H1 (cell line): Measurements from ENCODE around the gene HDAC9. TPM values are rescaled to one million over a fixed set of nuclear protein-coding genes. Genes with fewer than 3 reads are reported as not detected.

Experiments
- CTCF ChIA-PET: fragments of 300-600 bp; sonication (Branson Sonifier 250); formaldehyde crosslinking; loops from one replicate; lab custom pipeline; 2021; ENCODE audit not compliant: partially characterized antibody; lab: Charles Lee
- POLR2A ChIA-PET: fragments of 300-600 bp; sonication (Branson Sonifier 250); formaldehyde crosslinking; loops from one replicate; lab custom pipeline; 2021; ENCODE audit warnings: inconsistent platforms; ENCODE audit not compliant: partially characterized antibody; lab: Charles Lee
- DNase-seq, 2 experiments: peaks; one replicate each; pipeline versions ENCODE4 v3.0.0 to v3.0.0-alpha.2; 2010 to 2022; ENCODE audit warnings: low spot score in 2 of 2, low read depth in 1 of 2, mixed read lengths in 1 of 2
- FAIRE-seq: peaks from 2 replicates; lab custom pipeline; 2011; peaks lifted over from hg19 to GRCh38; lab: Jason Lieb, UNC
- H2AFZ ChIP-seq: 2 replicates; pipeline ENCODE4 v1.8.1; 2012; ENCODE audit warnings: low read length, inconsistent platforms
- H2AK5ac ChIP-seq: 2 replicates; pipeline ENCODE4 v1.6.1; 2013; ENCODE audit warnings: low read depth, low read length
- H2BK120ac ChIP-seq: replicated peaks from 2 replicates; pipeline ENCODE3; 2013; ENCODE audit warnings: low read depth, low read length, inconsistent platforms
- H2BK12ac ChIP-seq: 2 replicates; pipeline ENCODE4 v1.6.1; 2013; ENCODE audit warnings: low read depth, low read length
- H2BK15ac ChIP-seq: 2 replicates; pipeline ENCODE4 v1.6.1; 2013; ENCODE audit warnings: low read length
- H2BK20ac ChIP-seq: 2 replicates; pipeline ENCODE4 v1.6.1; 2013; ENCODE audit warnings: low read length
- H2BK5ac ChIP-seq: 2 replicates; pipeline ENCODE4 v1.6.1; 2013; ENCODE audit warnings: low read depth, low read length
- H3K14ac ChIP-seq: 2 replicates; pipeline ENCODE4 v1.6.1; 2013; ENCODE audit warnings: inconsistent platforms; ENCODE audit not compliant: insufficient read length
- H3K18ac ChIP-seq: 2 replicates; pipeline ENCODE4 v1.6.1; 2013; ENCODE audit warnings: low read length; ENCODE audit errors: extremely low read depth
- H3K23ac ChIP-seq: 2 replicates; pipeline ENCODE4 v1.6.1; 2013; ENCODE audit warnings: inconsistent platforms; ENCODE audit not compliant: insufficient read length
- H3K23me2 ChIP-seq: 2 replicates; pipeline ENCODE4 v1.6.1; 2013; ENCODE audit warnings: low read depth, low read length
- H3K27ac ChIP-seq: 2 replicates; pipeline ENCODE4 v1.6.1; 2011; ENCODE audit warnings: low read depth, low read length, inconsistent platforms
- H3K27me3 ChIP-seq, 4 experiments: replicated peaks in 1 of 4; 1 replicate in 1 of 4; 2 replicates in 3 of 4; pipeline versions ENCODE4 v1.6.1 to v1.8.1; 2011 to 2013; ENCODE audit warnings: low read length in 3 of 4, mild to moderate bottlenecking in 3 of 4, inconsistent platforms in 2 of 4, mixed read lengths in 2 of 4, moderate library complexity in 1 of 4; ENCODE audit not compliant: control insufficient read depth in 3 of 4, insufficient read depth in 3 of 4; ENCODE audit errors: extremely low read depth in 1 of 4
- H3K36me3 ChIP-seq, 4 experiments: 2 replicates each; pipeline versions ENCODE4 v1.6.1 to v1.8.1; 2011 to 2013; ENCODE audit warnings: mild to moderate bottlenecking in 4 of 4, low read length in 3 of 4, moderate library complexity in 2 of 4, control low read depth in 1 of 4, inconsistent platforms in 1 of 4; ENCODE audit not compliant: insufficient read depth in 4 of 4, control insufficient read depth in 2 of 4
- H3K4ac ChIP-seq: replicated peaks from 2 replicates; pipeline ENCODE3; 2013; ENCODE audit warnings: low read length, low read depth, mixed read lengths, inconsistent platforms; ENCODE audit not compliant: insufficient read length
- H3K4me1 ChIP-seq, 4 experiments: replicated peaks in 1 of 4; 1 replicate in 1 of 4; 2 replicates in 3 of 4; pipeline versions ENCODE4 v1.6.1 to v1.8.1; 2011 to 2013; ENCODE audit warnings: low read length in 3 of 4, inconsistent platforms in 2 of 4, mixed read lengths in 1 of 4; ENCODE audit not compliant: insufficient read depth in 4 of 4, control insufficient read depth in 3 of 4
- H3K4me2 ChIP-seq, 2 experiments: 2 replicates each; pipeline versions ENCODE4 v1.6.1 to v1.8.1; 2011 to 2013; ENCODE audit warnings: low read depth in 2 of 2, low read length in 2 of 2, control low read depth in 1 of 2, inconsistent platforms in 1 of 2, mild to moderate bottlenecking in 1 of 2; ENCODE audit not compliant: insufficient read depth in 1 of 2
- H3K4me3 ChIP-seq, 4 experiments: fragments of 200-600, 300-600 bp in 1 of 4; sonication (generic), shearing (Covaris generic), sonication (Bioruptor Twin) in 1 of 4; 2 replicates each; pipeline versions ENCODE4 v1.5.1 to v1.8.1; 2011 to 2016; ENCODE audit warnings: low read length in 4 of 4, low read depth in 3 of 4, control low read depth in 2 of 4, inconsistent platforms in 2 of 4, mild to moderate bottlenecking in 2 of 4, mixed read lengths in 1 of 4, moderate library complexity in 1 of 4; ENCODE audit not compliant: insufficient read depth in 2 of 4; ENCODE audit errors: extremely low read depth in 1 of 4
- H3K56ac ChIP-seq: replicated peaks from 2 replicates; pipeline ENCODE3; 2013; ENCODE audit warnings: low read depth, mild to moderate bottlenecking, mixed read lengths, low read length, inconsistent platforms; ENCODE audit not compliant: insufficient read length
- H3K79me1 ChIP-seq: 2 replicates; pipeline ENCODE4 v1.6.1; 2013; ENCODE audit warnings: low read depth, low read length, control low read depth
- H3K79me2 ChIP-seq, 2 experiments: 2 replicates each; pipeline versions ENCODE4 v1.6.1 to v1.8.1; 2012 to 2013; ENCODE audit warnings: low read length in 2 of 2, mild to moderate bottlenecking in 2 of 2, inconsistent platforms in 1 of 2; ENCODE audit not compliant: insufficient read depth in 2 of 2, control insufficient read depth in 1 of 2
- H3K9ac ChIP-seq, 4 experiments: replicated peaks in 1 of 4; 1 replicate in 1 of 4; 2 replicates in 3 of 4; pipeline versions ENCODE4 v1.6.1 to v1.8.1; 2011 to 2013; ENCODE audit warnings: low read depth in 3 of 4, low read length in 3 of 4, control low read depth in 2 of 4, mild to moderate bottlenecking in 2 of 4, moderate library complexity in 2 of 4, inconsistent platforms in 1 of 4; ENCODE audit errors: extremely low read depth in 1 of 4
- H3K9me3 ChIP-seq, 2 experiments: 2 replicates each; pipeline versions ENCODE4 v1.6.1 to v1.8.1; 2012 to 2013; ENCODE audit warnings: mild to moderate bottlenecking in 2 of 2, moderate library complexity in 2 of 2, control low read depth in 1 of 2, inconsistent platforms in 1 of 2, low read depth in 1 of 2, low read length in 1 of 2, mixed read lengths in 1 of 2; ENCODE audit not compliant: insufficient read depth in 2 of 2
- H4K20me1 ChIP-seq, 2 experiments: replicated peaks in 1 of 2; 2 replicates each; pipeline versions ENCODE3 to v1.8.1; 2011 to 2013; ENCODE audit warnings: inconsistent platforms in 2 of 2, low read length in 2 of 2, mild to moderate bottlenecking in 1 of 2; ENCODE audit not compliant: insufficient read depth in 2 of 2, control insufficient read depth in 1 of 2
- H4K5ac ChIP-seq: 2 replicates; pipeline ENCODE4 v1.6.1; 2013; ENCODE audit warnings: low read length, low read depth, mixed read lengths, inconsistent platforms; ENCODE audit not compliant: insufficient read length
- H4K8ac ChIP-seq: 2 replicates; pipeline ENCODE4 v1.8.0; 2013; ENCODE audit warnings: mild to moderate bottlenecking, moderate library complexity, low read length, inconsistent platforms; ENCODE audit not compliant: insufficient read depth; ENCODE audit errors: extremely low read depth
- H4K91ac ChIP-seq: replicated peaks from 2 replicates; pipeline ENCODE3; 2013; ENCODE audit warnings: low read length, mixed read lengths, inconsistent platforms; ENCODE audit not compliant: insufficient read length
- BRCA1 ChIP-seq: IDR thresholded peaks from 2 replicates; pipeline ENCODE4 v1.6.1; 2012; ENCODE audit warnings: low read depth, low read length, improper control_type of control experiment
- CHD1 ChIP-seq: IDR thresholded peaks from 2 replicates; pipeline ENCODE4 v1.6.1; 2012; ENCODE audit warnings: low read depth, low read length, improper control_type of control experiment
- CTBP2 ChIP-seq: IDR thresholded peaks from 2 replicates; pipeline ENCODE4 v1.7.0; 2011; ENCODE audit warnings: borderline replicate concordance, mild to moderate bottlenecking, moderate library complexity, mixed read lengths, low read length; ENCODE audit not compliant: insufficient read depth, insufficient read length
- GTF2F1 ChIP-seq: IDR thresholded peaks from 2 replicates; pipeline ENCODE4 v1.6.1; 2012; ENCODE audit warnings: low read depth, low read length, improper control_type of control experiment, borderline replicate concordance
- HDAC2 ChIP-seq, 2 experiments: fragments of 300-600 bp in 1 of 2; sonication (generic) in 1 of 2; IDR thresholded peaks; 2 replicates each; pipeline ENCODE4 v1.6.1; 2011 to 2012; ENCODE audit warnings: low read depth in 2 of 2, low read length in 2 of 2, mild to moderate bottlenecking in 2 of 2, moderate library complexity in 2 of 2, borderline replicate concordance in 1 of 2, inconsistent platforms in 1 of 2
- POLR2A ChIP-seq, 2 experiments: IDR thresholded peaks; 1 replicate in 1 of 2; 2 replicates in 1 of 2; pipeline ENCODE4 v1.6.1; 2011; ENCODE audit warnings: low read depth in 2 of 2, low read length in 2 of 2, mild to moderate bottlenecking in 2 of 2; ENCODE audit errors: control extremely low read depth in 1 of 2
- POU5F1 ChIP-seq: IDR thresholded peaks from 2 replicates; pipeline ENCODE4 v1.6.1; 2011; ENCODE audit warnings: low read depth, mild to moderate bottlenecking, low read length, moderate library complexity
- SIN3A ChIP-seq, 2 experiments: IDR thresholded peaks in 1 of 2; conservative IDR thresholded peaks in 1 of 2; 2 replicates each; pipeline ENCODE4 v1.6.1; 2011 to 2012; ENCODE audit warnings: low read length in 2 of 2, improper control_type of control experiment in 1 of 2, low read depth in 1 of 2, mild to moderate bottlenecking in 1 of 2
- TEAD4 ChIP-seq: IDR thresholded peaks from 2 replicates; pipeline ENCODE4 v1.6.1; 2012; ENCODE audit warnings: low read depth, low read length, inconsistent platforms, mixed read lengths
- USF2 ChIP-seq: IDR thresholded peaks from 2 replicates; pipeline ENCODE4 v1.6.1; 2011; ENCODE audit warnings: low read length, improper control_type of control experiment
- WGBS, 2 experiments: shearing (Covaris generic) in 1 of 2; methylation state at CpG; one replicate each; pipeline versions ENCODE4 v1.1.6 to v1.1.7; 2013 to 2015; ENCODE audit warnings: low lambda C conversion rate in 2 of 2, mixed read lengths in 2 of 2, inconsistent platforms in 1 of 2, low coverage in 1 of 2, missing lambda C conversion rate in 1 of 2; ENCODE audit not compliant: insufficient replicate concordance in 2 of 2, insufficient coverage in 1 of 2, insufficient read length in 1 of 2; ENCODE audit errors: extremely low coverage in 1 of 2, missing lambda C conversion rate in 1 of 2; 5-methylcytosine and 5-hydroxymethylcytosine counted together
- polyA plus RNA-seq, 7 experiments: library from polyadenylated mRNA; depleted of rRNA in 3 of 7; stranded (reverse) in 5 of 7; unstranded in 2 of 7; fragments of >200 nt in 5 of 7; fragments of 200-250 nt in 2 of 7; gene quantifications; 1 replicate in 5 of 7; 2 replicates in 1 of 7; 4 replicates in 1 of 7; pipeline versions ENCODE4 v1.2.1 to v1.2.3, GENCODE V29; 2011 to 2013; ENCODE audit warnings: missing spikeins in 2 of 7, mixed read lengths in 2 of 7
- total RNA-seq: library from RNA; stranded (reverse); fragmentation: NEBNext Ultra II Directional; extraction: Animal tissue kit (Norgen Biotek cat#: 25700); gene quantifications from 2 replicates; pipeline ENCODE4 v1.2.1, GENCODE V29; 2021
- TF ChIP-seq, protein P1 (sequence below): IDR thresholded peaks from 2 replicates; pipeline ENCODE4 v1.6.1; 2012; ENCODE audit warnings: inconsistent platforms

HDAC9 gene
- total and polyA plus RNA-seq, 2 of the 8 experiments (the other 6 are each of a cell fraction or from before 2014, with no cell fraction given) = 9.5 to 13.1 TPM

DNA sequence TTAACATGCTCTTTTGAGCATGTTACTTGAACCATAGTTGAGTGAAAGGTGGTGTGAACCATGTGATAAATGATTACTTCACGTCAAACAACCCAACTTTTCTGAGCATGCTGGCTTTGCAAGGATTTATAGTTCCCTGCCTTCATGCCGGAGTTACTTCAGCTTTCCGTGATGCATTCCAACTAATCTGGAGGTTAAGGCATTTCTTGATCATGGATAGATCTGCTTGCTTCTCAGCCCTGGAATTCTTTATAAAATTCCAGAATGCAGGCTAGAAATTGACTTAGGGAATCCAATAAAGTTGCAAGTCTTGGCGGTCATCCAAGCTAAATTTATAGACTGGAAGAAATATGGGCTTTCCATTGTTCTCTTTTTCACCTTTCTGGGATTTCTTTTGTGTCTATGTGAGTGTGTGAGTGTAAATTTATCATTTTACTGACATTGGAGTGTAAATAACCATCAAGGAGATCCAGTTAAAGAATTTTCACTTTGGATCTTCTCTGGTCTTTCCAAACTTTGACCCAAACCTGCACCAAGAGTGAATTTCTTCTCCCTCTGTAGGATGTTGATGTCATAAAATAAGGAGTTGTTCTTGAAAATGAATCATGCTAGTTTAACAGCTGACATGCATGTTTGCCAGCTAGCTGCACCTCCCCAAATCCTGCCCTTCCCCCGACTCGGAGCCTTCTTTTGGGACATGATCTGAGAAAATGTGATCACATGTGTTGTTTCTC lies 332.9 kb downstream of the HDAC9 start:
- ChIA-PET POLR2A (no interaction called here), CTCF (no interaction called here)
- Histone ChIP-seq H3K56ac (no peak overlapping the region), H3K79me1 (no peaks in the 10 kb centered on the region), H2BK15ac (no peak overlapping the region), H2BK12ac (no peak overlapping the region), H2BK5ac (no peak overlapping the region), H3K36me3 (no peaks in the 10 kb centered on the region), H2BK120ac (no peak overlapping the region), H3K4ac (no peak overlapping the region), H3K18ac (no peak overlapping the region), H4K20me1 (no peaks in the 10 kb centered on the region), H2BK20ac (no peak overlapping the region), H3K4me3 (no peak overlapping the region), H3K23me2 (no peaks in the 10 kb centered on the region), H3K27ac (no peak overlapping the region), H3K23ac (no peak overlapping the region), H4K91ac (no peak overlapping the region), H4K5ac (no peak overlapping the region), H3K9me3 (no peaks in the 10 kb centered on the region), H3K9ac (no peak overlapping the region), H2AK5ac (no peak overlapping the region), H3K27me3 (no peaks in the 10 kb centered on the region), H3K14ac (no peak overlapping the region), H3K4me1 (no peaks in the 10 kb centered on the region; a peak in 1 of 7 replicates), H3K79me2 (no peaks in the 10 kb centered on the region), H3K4me2 (no peak overlapping the region), H4K8ac (no peak overlapping the region), H2AFZ (no peak overlapping the region)
- FAIRE-seq = no peak
- no peak for DNase-seq
- WGBS, 2 experiments = 88% methylated on average over 6 of the region's 6 CpGs; no CpG with 5 or more reads in 1 of the 2 experiments
- TF ChIP-seq, protein P1, sequence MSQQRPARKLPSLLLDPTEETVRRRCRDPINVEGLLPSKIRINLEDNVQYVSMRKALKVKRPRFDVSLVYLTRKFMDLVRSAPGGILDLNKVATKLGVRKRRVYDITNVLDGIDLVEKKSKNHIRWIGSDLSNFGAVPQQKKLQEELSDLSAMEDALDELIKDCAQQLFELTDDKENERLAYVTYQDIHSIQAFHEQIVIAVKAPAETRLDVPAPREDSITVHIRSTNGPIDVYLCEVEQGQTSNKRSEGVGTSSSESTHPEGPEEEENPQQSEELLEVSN = no peak
- TF ChIP-seq CTBP2 (no peak), USF2 (no peak), POU5F1 (no peak), TEAD4 (no peak), CHD1 (no peak), SIN3A (conservative IDR thresholded peaks at IDR 0.05 in 1 of 2, IDR thresholded peaks at IDR 0.05 in 1 of 2; ENCODE audit: low read depth in 1 of 2, low read length in 2 of 2) (no peak), GTF2F1 (no peak), HDAC2 (IDR thresholded peaks at IDR 0.05; ENCODE audit: borderline replicate concordance in 1 of 2, low read depth in 2 of 2, low read length in 2 of 2) (no peak), BRCA1 (no peak), POLR2A (IDR thresholded peaks at IDR 0.05; ENCODE audit: control extremely low read depth in 1 of 2, low read depth in 2 of 2, low read length in 2 of 2) (no peak)
